ENCODE measurements around the gene ARL6IP5. TPM values are rescaled to one million over a fixed set of nuclear protein-coding genes. Genes with fewer than 3 reads are reported as not detected.

ARL6IP5 gene
- total RNA-seq, 1 donor from 2014 or later: 196 TPM

GRCh38 chr3:69085833-69086722, 1.3 kb downstream of the ARL6IP5 start:
- DNase-seq (ENCODE audit: low read depth): peak; percentile 95

GRCh38 chr3:69087030-69087791, 2.5 kb downstream of the ARL6IP5 start:
- DNase-seq (ENCODE audit: low read depth): no peak

- DNase-seq (ENCODE audit: low read depth): peak; percentile 85
Measured at GRCh38 chr3:69088063-69088462, 3.3 kb downstream of the ARL6IP5 start.

GRCh38 chr3:69090021-69090420, 5.3 kb downstream of the ARL6IP5 start:
- DNase-seq (ENCODE audit: low read depth): peak; percentile 95

GRCh38 chr3:69091389-69092029, 6.8 kb downstream of the ARL6IP5 start:
- DNase-seq (ENCODE audit: low read depth): no peak

GRCh38 chr3:69092030-69092516, 7.3 kb downstream of the ARL6IP5 start:
- DNase-seq (ENCODE audit: low read depth): peak; percentile 42

GRCh38 chr3:69094467-69095205, 9.9 kb downstream of the ARL6IP5 start:
- DNase-seq (ENCODE audit: low read depth): no peak

- no peak for DNase-seq (ENCODE audit: low read depth)
Measured at GRCh38 chr3:69095636-69096035, 10.9 kb downstream of the ARL6IP5 start.

- DNase-seq (ENCODE audit: low read depth): no peak
Measured at GRCh38 chr3:69096299-69096698, 11.6 kb downstream of the ARL6IP5 start.

GRCh38 chr3:69097407-69098086, 12.8 kb downstream of the ARL6IP5 start:
- no peak for DNase-seq (ENCODE audit: low read depth)

GRCh38 chr3:69099576-69099975, 14.8 kb downstream of the ARL6IP5 start:
- DNase-seq (ENCODE audit: low read depth): no peak

- DNase-seq (ENCODE audit: low read depth): no peak
Measured at GRCh38 chr3:69102384-69102783, 17.6 kb downstream of the ARL6IP5 start.

- DNase-seq (ENCODE audit: low read depth): no peak
Measured at GRCh38 chr3:69103123-69103522, 18.4 kb downstream of the ARL6IP5 start.

GRCh38 chr3:69104586-69104985, 19.8 kb downstream of the ARL6IP5 start:
- no peak for DNase-seq (ENCODE audit: low read depth)

GRCh38 chr3:69105320-69105719, 20.6 kb downstream of the ARL6IP5 start:
- no peak for DNase-seq (ENCODE audit: low read depth)

- no peak for DNase-seq (ENCODE audit: low read depth)
Measured at GRCh38 chr3:69107841-69108240, 23.1 kb downstream of the ARL6IP5 start.

GRCh38 chr3:69108811-69109210, 24.1 kb downstream of the ARL6IP5 start:
- DNase-seq (ENCODE audit: low read depth): no peak

GRCh38 chr3:69110941-69111546, 26.3 kb downstream of the ARL6IP5 start:
- DNase-seq (ENCODE audit: low read depth): no peak

GRCh38 chr3:69113536-69113935, 28.8 kb downstream of the ARL6IP5 start:
- no peak for DNase-seq (ENCODE audit: low read depth)

GRCh38 chr3:69115731-69116130, 31.0 kb downstream of the ARL6IP5 start:
- DNase-seq (ENCODE audit: low read depth): no peak
